Esophagus squamous epithelium (tissue), 5 donors: ENCODE results near the gene CTDP1. TPM values are rescaled to one million over a fixed set of nuclear protein-coding genes. Genes with fewer than 3 reads are reported as not detected.

ENCODE experiments used
- DNase-seq: peaks from one replicate; lab custom pipeline; 2025; lab: John Stamatoyannopoulos, UW
- H3K27ac ChIP-seq, 4 donors: fragments of 200-600 bp; sonication (generic); one replicate each; pipeline ENCODE4 v1.5.1; 2016 to 2019; ENCODE audit warnings: mild to moderate bottlenecking in 1 of 4
- H3K27me3 ChIP-seq, 4 donors: fragments of 200-600 bp; sonication (generic); 1 replicate in 3 of 4; 2 replicates in 1 of 4; pipeline versions ENCODE4 v1.5.1 to v1.6.0; 2017 to 2021; ENCODE audit warnings: antibody characterized with exemption in 1 of 4
- H3K36me3 ChIP-seq, 3 donors: fragments of 200-600 bp; sonication (generic); one replicate each; pipeline ENCODE4 v1.5.1; 2016 to 2019
- H3K4me1 ChIP-seq, 3 donors: fragments of 200-600 bp; sonication (generic); one replicate each; pipeline ENCODE4 v1.5.1; 2017 to 2019
- H3K4me3 ChIP-seq, 4 donors: fragments of 200-600 bp; sonication (generic); 1 replicate in 3 of 4; 2 replicates in 1 of 4; pipeline ENCODE4 v1.5.1; 2016 to 2019; ENCODE audit warnings: mild to moderate bottlenecking in 2 of 4, moderate library complexity in 1 of 4
- H3K9me3 ChIP-seq, 3 donors: fragments of 200-600 bp; sonication (generic); one replicate each; pipeline ENCODE4 v1.5.1; 2016 to 2019
- CTCF ChIP-seq, 6 experiments: fragments of 450-650 bp in 4 of 6; fragments of 200-600 bp in 2 of 6; sonication (generic) in 2 of 6; IDR thresholded peaks; one replicate each; pipeline ENCODE4 v1.5.1; 2016 to 2019; ENCODE audit warnings: antibody characterized with exemption in 6 of 6, mild to moderate bottlenecking in 4 of 6, moderate library complexity in 4 of 6
- POLR2A ChIP-seq, 4 donors: fragments of 450-650 bp; IDR thresholded peaks; one replicate each; pipeline ENCODE4 v1.6.1; 2017; ENCODE audit warnings: antibody characterized with exemption in 4 of 4, mild to moderate bottlenecking in 4 of 4, moderate library complexity in 3 of 4
- WGBS, 2 donors: methylation state at CpG; one replicate each; pipeline ENCODE4 v1.1.5; 2018; 5-methylcytosine and 5-hydroxymethylcytosine counted together
- intact Hi-C: fragments of 100-400 bp; cut with DNase I; formaldehyde crosslinking; loops from one replicate; pipeline ENCODE4 v1.15.0; 2022
- total RNA-seq, 4 donors: library from RNA; depleted of rRNA; stranded (reverse); fragments of >200 nt; gene quantifications; one replicate each; pipeline ENCODE4 v1.1.0, GENCODE V29; 2016
- donor health status: DM: yes; HTN: yes; CAD: no.

Gene CTDP1
- total RNA-seq, 4 donors from 2014 or later = 10.5 to 17.1 (median 15.5) TPM

- Histone ChIP-seq H3K4me1 (no peaks in the 10 kb centered on the region), H3K36me3 (peaks cover 0 to 89% (median 12%) of the 10 kb centered on the region in 3 donors), H3K4me3 (no peak overlapping the region), H3K27me3 (no peaks in the 10 kb centered on the region), H3K27ac (no peak overlapping the region), H3K9me3 (peaks cover 0 to 1% (median 0%) of the 10 kb centered on the region in 3 donors)
- intact Hi-C loops = no loop called here
- TF ChIP-seq CTCF (IDR thresholded peaks at IDR 0.05) (no peak), POLR2A (IDR thresholded peaks at IDR 0.05) (no peak)
- DNase-seq = no peak
- WGBS, 2 donors = 91 to 92% methylated on average over 24 to 26 of the region's 26 CpGs
Observed at GRCh38 chr18:79740521-79741361, 61.1 kb downstream of the CTDP1 start.

GRCh38 chr18:79741362-79741700 is 61.7 kb downstream of the CTDP1 start:
- peaks cover 0 to 84% (median 9%) of the 10 kb centered on the region in 3 donors for H3K36me3 ChIP-seq
- DNase-seq = no peak

GRCh38 chr18:79742076-79742475 is 62.5 kb downstream of the CTDP1 start:
- peaks cover 0 to 84% (median 1%) of the 10 kb centered on the region in 3 donors for H3K36me3 ChIP-seq
- no peak for DNase-seq
- TF ChIP-seq POLR2A (IDR thresholded peaks at IDR 0.05) = no peak
- no peak for TF ChIP-seq CTCF (IDR thresholded peaks at IDR 0.05)
- no peak overlapping the region for H3K4me3 ChIP-seq
- no peaks in the 10 kb centered on the region for H3K4me1 ChIP-seq
- 83 to 93% methylated on average over 4 of the region's 4 CpGs for WGBS, 2 donors
- intact Hi-C loops = no loop called here
- H3K27me3 ChIP-seq = no peaks in the 10 kb centered on the region
- H3K9me3 ChIP-seq = no peaks in the 10 kb centered on the region
- no peak overlapping the region for H3K27ac ChIP-seq

More at GRCh38 chr18:79741362-79741700, 61.7 kb downstream of the CTDP1 start:
- no peaks in the 10 kb centered on the region for H3K9me3 ChIP-seq
- no peaks in the 10 kb centered on the region for H3K27me3 ChIP-seq
- no peak overlapping the region for H3K27ac ChIP-seq
- TF ChIP-seq POLR2A (IDR thresholded peaks at IDR 0.05) (no peak), CTCF (IDR thresholded peaks at IDR 0.05) (no peak)
- H3K4me1 ChIP-seq = no peaks in the 10 kb centered on the region
- WGBS, 2 donors = 72 to 80% methylated on average over 6 to 8 of the region's 8 CpGs
- intact Hi-C loops = no loop called here
- H3K4me3 ChIP-seq = no peak overlapping the region

GRCh38 chr18:79744625-79745024 is 65.0 kb downstream of the CTDP1 start:
- no peak overlapping the region for H3K4me3 ChIP-seq
- intact Hi-C loops = no loop called here
- no peak overlapping the region for H3K27ac ChIP-seq
- H3K9me3 ChIP-seq = no peaks in the 10 kb centered on the region
- peaks cover 0 to 84% (median under 1%) of the 10 kb centered on the region in 3 donors for H3K36me3 ChIP-seq
- WGBS, 2 donors = 87 to 92% methylated on average over 14 of the region's 14 CpGs
- TF ChIP-seq POLR2A (IDR thresholded peaks at IDR 0.05) (no peak), CTCF (IDR thresholded peaks at IDR 0.05) (no peak)
- DNase-seq = no peak
- no peaks in the 10 kb centered on the region for H3K4me1 ChIP-seq
- H3K27me3 ChIP-seq = no peaks in the 10 kb centered on the region

GRCh38 chr18:79746730-79747129 is 67.1 kb downstream of the CTDP1 start:
- H3K4me1 ChIP-seq = peaks cover 0 to 6% (median 0%) of the 10 kb centered on the region in 3 donors
- H3K27me3 ChIP-seq = no peaks in the 10 kb centered on the region
- no peaks in the 10 kb centered on the region for H3K9me3 ChIP-seq
- intact Hi-C loops = no loop called here
- TF ChIP-seq CTCF (IDR thresholded peaks at IDR 0.05) (no peak), POLR2A (IDR thresholded peaks at IDR 0.05) (no peak)
- 99 to 100% methylated on average over 1 to 7 of the region's 8 CpGs for WGBS, 2 donors
- no peak overlapping the region for H3K4me3 ChIP-seq
- no peak overlapping the region for H3K27ac ChIP-seq
- H3K36me3 ChIP-seq = peaks cover 0 to 74% (median 3%) of the 10 kb centered on the region in 3 donors
- DNase-seq = no peak
